GM19463 (cell line): ENCODE measurements around the gene CRB1.

ENCODE experiments used
- ATAC-seq: cut with Tn5 transposase; IDR thresholded peaks from one replicate; pipeline ENCODE4 v1.9.1; 2021; ENCODE audit warnings: mild to moderate bottlenecking, moderate library complexity; ENCODE audit not compliant: unreplicated experiment

The CRB1 gene

GRCh38 chr1:197302775-197303174, 34.7 kb downstream of the CRB1 start:
- no peak for ATAC-seq

- ATAC-seq = no peak
Observed at GRCh38 chr1:197303463-197303862, 35.4 kb downstream of the CRB1 start.

GRCh38 chr1:197304638-197305200, 36.7 kb downstream of the CRB1 start:
- ATAC-seq = no peak

- no peak for ATAC-seq
Observed at GRCh38 chr1:197305925-197306324, 37.9 kb downstream of the CRB1 start.

- ATAC-seq = no peak
Observed at GRCh38 chr1:197306381-197307062, 38.5 kb downstream of the CRB1 start.

- no peak for ATAC-seq
Observed at GRCh38 chr1:197307136-197307535, 39.1 kb downstream of the CRB1 start.

GRCh38 chr1:197307551-197307950, 39.5 kb downstream of the CRB1 start:
- ATAC-seq = no peak

- no peak for ATAC-seq
Observed at GRCh38 chr1:197311081-197311480, 43.0 kb downstream of the CRB1 start.

GRCh38 chr1:197312163-197312562, 44.1 kb downstream of the CRB1 start:
- ATAC-seq = no peak

- no peak for ATAC-seq
Observed at GRCh38 chr1:197313713-197314112, 45.7 kb downstream of the CRB1 start.

- ATAC-seq = no peak
Observed at GRCh38 chr1:197314682-197315081, 46.6 kb downstream of the CRB1 start.

GRCh38 chr1:197319631-197320030, 51.6 kb downstream of the CRB1 start:
- no peak for ATAC-seq

GRCh38 chr1:197320991-197321531, 53.0 kb downstream of the CRB1 start:
- no peak for ATAC-seq

- no peak for ATAC-seq
Observed at GRCh38 chr1:197321811-197322210, 53.8 kb downstream of the CRB1 start.

GRCh38 chr1:197327776-197328364, 59.8 kb downstream of the CRB1 start:
- ATAC-seq = no peak

GRCh38 chr1:197330213-197330612, 62.2 kb downstream of the CRB1 start:
- ATAC-seq = no peak

GRCh38 chr1:197331565-197331964, 63.5 kb downstream of the CRB1 start:
- no peak for ATAC-seq

- no peak for ATAC-seq
Observed at GRCh38 chr1:197333041-197333440, 65.0 kb downstream of the CRB1 start.

GRCh38 chr1:197336571-197336970, 68.5 kb downstream of the CRB1 start:
- ATAC-seq = no peak

GRCh38 chr1:197339106-197340060, 71.3 kb downstream of the CRB1 start:
- ATAC-seq = no peak

- no peak for ATAC-seq
Observed at GRCh38 chr1:197341626-197342025, 73.6 kb downstream of the CRB1 start.
